ENCODE measurements around the gene CEP57.

DNA sequence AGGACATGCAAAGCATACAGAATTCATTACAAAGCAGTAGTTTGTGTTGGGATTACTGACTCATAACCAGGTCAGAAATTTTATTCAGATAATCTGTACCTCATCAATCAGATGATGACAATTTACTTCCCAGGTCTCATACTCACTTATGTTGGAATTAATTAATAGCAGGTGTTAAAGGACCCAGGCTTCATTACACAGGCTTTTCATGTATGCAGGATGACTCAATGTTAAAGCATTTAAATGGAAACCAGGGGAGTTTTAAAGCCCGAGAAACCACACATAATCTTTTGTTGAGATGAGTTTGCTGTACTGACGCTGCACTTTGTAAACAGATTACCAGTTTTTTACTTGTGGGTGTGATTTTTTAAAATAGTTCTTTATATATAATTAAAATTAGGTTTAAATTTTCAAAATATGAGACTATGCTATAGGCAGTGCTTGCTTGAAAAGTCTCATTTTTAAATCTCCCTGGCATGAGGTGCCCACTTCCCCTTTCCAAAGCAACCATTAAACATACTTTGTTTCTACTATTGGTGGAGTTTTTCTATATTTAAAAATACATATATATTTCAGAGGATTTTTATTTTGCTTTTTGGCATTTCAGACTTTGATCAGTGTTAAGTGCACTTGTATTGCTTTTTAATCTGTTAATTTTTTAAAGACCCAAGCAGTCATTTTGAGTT is 41.0 kb downstream of the CEP57 start:
- TF ChIP-seq CTCF (IDR thresholded peaks at IDR 0.05 in 4 of 5, conservative IDR thresholded peaks at IDR 0.05 in 1 of 5): no peak
- TF ChIP-seq POLR2A (IDR thresholded peaks at IDR 0.05): no peak
